Measurements from ENCODE around the gene NDUFAF5. TPM values are rescaled to one million over a fixed set of nuclear protein-coding genes. Genes with fewer than 3 reads are reported as not detected.

Gene NDUFAF5, protein sequence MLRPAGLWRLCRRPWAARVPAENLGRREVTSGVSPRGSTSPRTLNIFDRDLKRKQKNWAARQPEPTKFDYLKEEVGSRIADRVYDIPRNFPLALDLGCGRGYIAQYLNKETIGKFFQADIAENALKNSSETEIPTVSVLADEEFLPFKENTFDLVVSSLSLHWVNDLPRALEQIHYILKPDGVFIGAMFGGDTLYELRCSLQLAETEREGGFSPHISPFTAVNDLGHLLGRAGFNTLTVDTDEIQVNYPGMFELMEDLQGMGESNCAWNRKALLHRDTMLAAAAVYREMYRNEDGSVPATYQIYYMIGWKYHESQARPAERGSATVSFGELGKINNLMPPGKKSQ
- total RNA-seq, result 3.8 and 14.5 TPM in 2 replicates

DNA sequence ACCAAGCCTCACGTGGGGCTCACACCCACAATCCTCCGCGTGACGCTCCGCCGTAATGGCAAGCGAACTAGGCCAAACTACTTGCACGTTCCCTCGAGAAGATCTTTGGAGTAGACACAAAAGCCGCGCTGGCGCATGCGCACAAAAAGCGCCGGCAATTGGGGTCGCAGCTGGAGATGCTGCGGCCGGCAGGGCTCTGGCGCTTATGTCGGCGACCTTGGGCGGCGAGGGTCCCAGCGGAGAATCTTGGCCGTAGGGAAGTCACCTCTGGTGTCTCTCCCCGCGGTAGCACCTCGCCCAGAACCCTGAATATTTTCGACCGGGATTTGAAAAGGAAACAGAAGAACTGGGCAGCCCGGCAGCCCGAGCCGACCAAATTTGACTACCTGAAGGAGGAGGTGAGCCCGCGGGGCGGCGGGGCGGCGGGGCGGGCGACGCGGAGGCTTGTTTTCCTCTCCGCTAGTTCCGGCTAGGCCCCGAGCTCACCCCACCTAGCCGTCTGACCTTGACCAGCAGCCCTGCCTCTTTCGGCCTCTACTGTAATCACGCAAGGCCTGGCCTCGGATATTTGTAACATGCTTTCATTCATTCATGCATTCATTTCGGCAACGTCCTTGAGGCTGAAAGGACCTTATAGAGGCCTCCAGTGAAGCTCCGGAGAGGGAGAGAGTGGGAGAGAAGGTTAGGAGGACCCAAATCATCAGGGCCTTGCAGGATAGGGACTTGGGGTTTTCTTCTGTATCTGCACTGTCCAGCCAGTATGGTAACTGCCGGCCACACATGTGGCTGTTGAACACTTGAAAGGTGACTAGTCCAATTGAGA, at the start of gene NDUFAF5, which contains the start of gene ESF1:
TSS of gene NDUFAF5 (plus strand) at position 136 of the 823 bp plus-strand sequence. CDS start at position 177, 41 bp downstream.
TSS of gene ESF1 (minus strand) at position 27 of the 823 bp plus-strand sequence. CDS start 1,779 bp downstream, outside the sequence.

Other genes starting within 250 kb of the NDUFAF5 start
- gene TASP1, start 146.1 kb upstream of the NDUFAF5 start, total RNA-seq, result 6.0 and 9.2 TPM in 2 replicates
- gene ESF1, start 109 bp upstream of the NDUFAF5 start, total RNA-seq, result 5.6 and 8.3 TPM in 2 replicates
- not detected in 2 replicates for gene SEL1L2, start 205.6 kb downstream of the NDUFAF5 start, total RNA-seq
- gene MACROD2, start 210.5 kb downstream of the NDUFAF5 start, total RNA-seq, result 0.12 TPM in 1 of 2 replicates, not detected in the other

All from pericardium fibroblast (primary cell).